Activated CD4-positive, alpha-beta T cell treated with anti-CD3 and anti-CD28 coated beads, Interleukin-2, amount 50 U/mL, for 4 hours (primary cell): ENCODE measurements around the gene ADAMTS12.
"Not testable (repeated sequence)": the region's sequence is repeated elsewhere in the genome, so short reads cannot be mapped to it uniquely, and the experiment has no call there.

Source experiments
- DNase-seq, 2 experiments: peaks; one replicate each; pipeline ENCODE4 v3.0.0-alpha.2; 2020

ADAMTS12 gene

DNA sequence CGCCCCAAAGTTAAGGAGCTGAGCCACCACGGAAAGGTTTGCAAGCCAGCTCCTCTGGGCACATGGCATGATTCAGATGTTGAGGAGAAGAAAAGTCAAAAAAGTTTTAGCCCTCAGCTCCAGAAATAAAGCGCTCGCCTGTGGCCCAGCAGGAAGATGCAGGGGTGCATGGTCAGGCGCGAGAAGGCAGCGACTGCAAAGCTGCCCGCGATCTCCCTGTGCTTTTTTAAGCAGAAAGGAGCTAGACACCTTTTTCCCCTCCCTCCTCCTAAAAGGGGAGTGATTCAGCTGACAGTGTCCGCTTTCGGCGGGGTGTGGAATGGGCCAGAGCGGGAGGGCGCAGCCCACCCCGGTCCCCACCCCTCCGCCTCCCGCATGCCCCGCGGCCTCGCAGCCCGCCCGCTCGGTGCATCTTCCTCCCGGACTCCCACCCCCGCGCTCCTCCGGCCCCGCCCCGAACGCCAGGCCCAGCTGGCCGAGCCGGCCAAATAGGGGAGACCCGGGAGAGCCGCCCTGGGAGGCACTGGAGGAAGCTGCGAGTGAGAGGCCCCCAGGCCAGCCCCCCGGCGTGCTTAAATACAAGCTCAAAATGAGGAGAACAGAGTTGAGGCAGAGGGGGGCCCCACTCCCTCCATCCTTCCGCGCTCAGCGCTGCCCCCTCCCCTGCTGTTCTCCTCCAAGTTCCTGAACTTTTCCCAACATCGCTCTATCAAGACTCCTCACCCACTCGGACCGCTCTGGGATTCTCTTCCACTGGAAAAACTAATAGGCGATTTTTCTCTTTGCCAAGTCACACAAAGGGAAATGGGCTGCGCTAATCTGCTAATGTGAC is at the start of gene ADAMTS12:
TSS of gene ADAMTS12 (minus strand) at position 203 of the 832 bp plus-strand sequence. CDS start at position 69, 134 bp downstream.
- DNase-seq = no peak

GRCh38 chr5:33941090-33941489 is 49.3 kb upstream of the ADAMTS12 start:
- DNase-seq = no peak

DNA sequence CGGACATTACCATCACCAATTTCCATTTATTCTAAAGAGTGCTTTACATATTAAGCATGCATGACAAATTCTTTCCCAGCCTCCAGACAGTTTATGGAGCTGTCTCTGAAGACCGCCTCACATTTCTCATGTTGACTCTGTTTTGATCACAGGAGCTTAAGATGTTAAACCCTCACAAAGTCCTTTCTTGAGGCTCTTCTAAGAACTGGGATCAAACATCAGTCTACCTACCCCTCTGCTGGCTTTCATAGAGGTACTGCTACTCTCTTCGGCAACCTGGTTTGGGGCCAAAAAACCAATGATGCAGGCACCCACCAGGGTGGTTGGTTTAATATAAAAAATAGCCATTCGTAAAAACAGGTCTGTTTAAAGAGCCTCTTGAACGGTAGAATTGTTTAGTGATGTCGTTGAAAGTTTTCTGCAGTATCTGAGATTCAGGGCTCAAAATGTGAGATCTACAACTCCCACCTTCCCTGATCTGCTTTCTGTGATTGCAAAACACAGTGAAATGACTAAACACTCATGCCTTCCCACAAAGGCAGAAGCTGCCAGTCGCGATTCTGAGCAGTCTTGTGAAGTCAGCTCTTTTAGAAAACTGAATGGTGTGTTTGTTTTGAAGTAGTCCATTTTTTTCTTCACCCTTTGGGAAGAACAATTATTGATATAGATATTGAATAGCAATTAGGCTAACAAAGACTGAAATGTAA is 47.9 kb upstream of the ADAMTS12 start:
- DNase-seq = no peak

DNA sequence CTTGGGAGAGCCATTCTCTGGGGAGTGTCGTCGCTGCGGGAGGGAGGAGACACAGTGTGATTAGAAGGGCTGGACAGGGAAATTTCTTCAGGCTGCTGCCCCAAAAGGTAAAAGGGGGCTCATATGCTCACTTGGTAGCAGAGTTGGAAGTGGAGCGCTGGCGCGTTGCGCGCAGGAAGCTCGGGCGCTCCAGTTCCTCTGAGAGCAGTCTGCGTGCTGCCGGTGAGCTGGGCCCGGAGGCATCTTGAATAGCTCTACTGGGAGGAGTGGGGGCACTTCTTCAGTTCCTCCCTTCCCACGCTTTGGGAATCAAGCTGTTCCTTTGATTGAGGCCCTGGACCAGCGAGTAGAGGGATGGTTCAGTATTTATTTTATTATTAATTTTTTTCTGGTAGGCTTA is 47.1 kb upstream of the ADAMTS12 start:
- no peak for DNase-seq

GRCh38 chr5:33938507-33938796 is 46.7 kb upstream of the ADAMTS12 start:
- DNase-seq = no peak

DNA sequence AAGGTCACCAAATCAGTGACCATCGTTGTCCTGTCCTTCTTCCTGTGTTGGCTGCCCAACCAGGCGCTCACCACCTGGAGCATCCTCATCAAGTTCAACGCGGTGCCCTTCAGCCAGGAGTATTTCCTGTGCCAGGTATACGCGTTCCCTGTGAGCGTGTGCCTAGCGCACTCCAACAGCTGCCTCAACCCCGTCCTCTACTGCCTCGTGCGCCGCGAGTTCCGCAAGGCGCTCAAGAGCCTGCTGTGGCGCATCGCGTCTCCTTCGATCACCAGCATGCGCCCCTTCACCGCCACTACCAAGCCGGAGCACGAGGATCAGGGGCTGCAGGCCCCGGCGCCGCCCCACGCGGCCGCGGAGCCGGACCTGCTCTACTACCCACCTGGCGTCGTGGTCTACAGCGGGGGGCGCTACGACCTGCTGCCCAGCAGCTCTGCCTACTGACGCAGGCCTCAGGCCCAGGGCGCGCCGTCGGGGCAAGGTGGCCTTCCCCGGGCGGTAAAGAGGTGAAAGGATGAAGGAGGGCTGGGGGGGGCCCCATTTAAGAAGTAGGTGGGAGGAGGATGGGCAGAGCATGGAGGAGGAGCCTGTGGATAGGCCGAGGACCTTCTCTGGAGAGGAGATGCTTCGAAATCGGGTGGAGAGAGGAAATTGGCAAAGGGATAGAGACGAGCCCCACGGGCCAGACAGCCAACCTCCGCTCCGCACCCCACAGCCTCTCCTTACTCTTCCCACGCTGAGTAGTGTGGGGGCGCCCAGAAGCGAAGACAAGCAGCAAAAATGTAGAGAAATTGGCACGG is 46.1 kb upstream of the ADAMTS12 start:
- no peak for DNase-seq

GRCh38 chr5:33937017-33937706 is 45.4 kb upstream of the ADAMTS12 start:
- no peak for DNase-seq

GRCh38 chr5:33936381-33937016 is 44.7 kb upstream of the ADAMTS12 start, which contains the start of gene RXFP3:
Gene RXFP3 (plus strand): TSS chr5:33936386. CDS start chr5:33936741, 355 bp downstream.
- DNase-seq = no peak

DNA sequence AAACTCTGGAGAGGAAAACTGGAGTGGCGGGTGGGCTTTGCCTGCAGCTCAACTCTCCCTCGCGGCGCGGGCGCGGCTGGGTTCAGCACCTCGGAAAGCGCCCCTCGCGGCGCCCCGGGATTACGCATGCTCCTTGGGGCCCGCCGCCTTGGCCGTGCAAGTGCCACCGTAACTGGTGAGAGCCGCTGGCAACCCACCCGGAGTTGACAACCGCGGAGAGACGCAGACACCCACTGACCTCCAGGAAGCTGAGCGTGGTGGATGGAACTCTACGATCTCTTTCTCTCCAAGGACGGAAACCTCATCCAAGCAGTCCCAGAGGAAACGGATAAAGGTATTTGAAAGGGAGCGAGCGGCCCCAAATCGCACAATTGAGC is 44.2 kb upstream of the ADAMTS12 start:
- peak in 1 of 2 experiments; percentile 3 for DNase-seq

GRCh38 chr5:33934176-33934575 is 42.4 kb upstream of the ADAMTS12 start:
- DNase-seq = no peak

DNA sequence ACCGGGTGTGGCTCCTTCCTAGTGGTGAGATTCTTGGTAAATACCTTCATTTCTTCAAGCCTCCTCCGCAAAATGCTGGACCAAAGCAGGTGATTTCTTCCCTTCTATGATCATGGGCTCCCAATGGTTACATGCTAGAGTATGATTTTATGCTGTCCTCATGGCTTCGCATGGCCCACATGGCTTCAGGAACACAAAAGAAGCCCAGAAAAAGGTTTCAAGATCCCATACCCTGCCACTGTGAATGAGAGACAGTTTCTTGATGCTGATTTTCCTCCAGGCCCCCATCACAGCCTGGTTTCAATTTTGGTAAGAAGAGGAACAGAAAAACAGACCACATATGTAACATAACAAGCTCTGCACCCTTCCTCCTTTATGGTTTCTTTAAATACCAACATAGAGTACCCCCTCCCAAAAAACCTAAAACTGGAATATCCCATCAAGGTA is 42.0 kb upstream of the ADAMTS12 start:
- DNase-seq = no peak

- DNase-seq = no peak
Observed at GRCh38 chr5:33931136-33931535, 39.3 kb upstream of the ADAMTS12 start.

DNA sequence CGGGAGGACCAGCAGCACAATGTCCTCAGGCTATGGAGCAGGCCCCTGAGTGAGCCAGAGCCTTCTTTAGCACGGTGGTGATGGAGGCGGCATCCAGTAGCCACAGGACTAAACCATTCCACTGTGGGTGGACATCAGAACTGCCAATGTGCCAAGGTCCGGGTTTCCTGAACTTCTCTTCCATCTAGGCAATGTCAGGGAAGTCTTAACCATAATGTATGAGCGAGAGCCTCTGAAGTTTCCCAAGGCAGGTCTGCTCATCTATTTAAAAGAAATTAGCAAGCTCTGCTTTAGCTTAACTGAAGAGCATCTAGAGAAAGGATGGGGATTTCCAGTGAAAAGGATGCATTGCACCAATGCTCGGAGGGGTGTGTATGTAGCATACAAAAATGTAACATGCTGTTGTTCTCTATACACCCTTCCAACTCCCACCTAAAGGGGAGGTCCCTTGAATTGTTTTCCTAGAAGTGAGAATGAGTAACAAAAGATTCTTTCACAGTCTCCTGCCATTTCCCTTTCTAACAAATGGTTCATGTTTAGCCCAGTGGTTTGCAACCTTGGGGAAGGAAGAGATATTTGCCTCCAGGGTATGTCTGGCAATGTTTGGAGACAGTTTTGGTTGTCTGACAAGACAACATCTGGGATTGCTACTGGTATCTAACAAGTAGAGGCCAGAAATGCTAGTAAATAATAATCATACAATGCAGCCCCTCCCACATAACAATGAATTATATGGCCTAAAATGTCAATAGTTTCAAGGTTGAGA is 38.3 kb upstream of the ADAMTS12 start:
- no peak for DNase-seq

GRCh38 chr5:33928283-33928682 is 36.5 kb upstream of the ADAMTS12 start:
- no peak for DNase-seq

DNA sequence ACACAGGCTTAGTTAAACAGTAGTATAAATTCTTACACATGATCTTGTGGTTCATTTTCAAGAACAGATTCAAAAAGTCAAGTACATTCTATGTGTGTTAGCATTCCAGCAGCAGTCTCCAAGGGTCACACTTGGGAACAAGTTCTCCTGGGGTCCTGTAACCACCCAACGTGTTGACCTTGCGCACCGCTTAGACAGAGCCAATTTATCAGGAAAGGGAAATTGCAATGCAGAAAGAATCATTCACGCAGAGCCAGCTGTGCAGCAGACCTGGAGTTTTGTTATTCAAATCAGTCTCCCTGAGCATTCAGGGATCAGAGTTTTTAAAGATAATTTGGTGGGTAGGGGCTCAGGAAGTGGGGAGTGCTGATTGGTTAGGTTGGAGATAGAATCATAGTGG is 35.9 kb upstream of the ADAMTS12 start:
- DNase-seq = no peak

GRCh38 chr5:33925278-33925677 is 33.5 kb upstream of the ADAMTS12 start:
- no peak for DNase-seq

GRCh38 chr5:33921002-33921401 is 29.2 kb upstream of the ADAMTS12 start:
- no peak for DNase-seq

DNA sequence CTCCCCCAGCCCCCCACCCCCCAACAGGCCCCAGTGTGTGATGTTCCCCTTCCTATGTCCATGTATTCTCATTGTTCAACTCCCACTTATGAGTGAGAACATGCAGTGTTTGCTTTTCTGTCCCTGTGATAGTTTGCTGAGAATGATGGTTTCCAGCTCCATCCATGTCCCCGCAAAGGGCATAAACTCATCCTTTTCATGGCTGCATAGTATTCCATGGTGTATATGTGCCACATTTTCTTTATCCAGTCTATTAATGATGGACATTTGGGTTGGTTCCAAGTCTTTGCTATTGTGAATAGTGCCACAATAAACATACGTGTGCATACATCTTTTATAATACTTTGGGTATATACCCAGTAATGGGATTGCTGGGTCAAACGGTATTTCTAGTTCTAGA is 23.1 kb upstream of the ADAMTS12 start:
- not testable (repeated sequence) for DNase-seq

- not testable (repeated sequence) for DNase-seq
Observed at GRCh38 chr5:33906248-33906647, 14.5 kb upstream of the ADAMTS12 start.

GRCh38 chr5:33905381-33905780 is 13.6 kb upstream of the ADAMTS12 start:
- no peak for DNase-seq

- DNase-seq = no peak
Observed at GRCh38 chr5:33903118-33903517, 11.3 kb upstream of the ADAMTS12 start.

DNA sequence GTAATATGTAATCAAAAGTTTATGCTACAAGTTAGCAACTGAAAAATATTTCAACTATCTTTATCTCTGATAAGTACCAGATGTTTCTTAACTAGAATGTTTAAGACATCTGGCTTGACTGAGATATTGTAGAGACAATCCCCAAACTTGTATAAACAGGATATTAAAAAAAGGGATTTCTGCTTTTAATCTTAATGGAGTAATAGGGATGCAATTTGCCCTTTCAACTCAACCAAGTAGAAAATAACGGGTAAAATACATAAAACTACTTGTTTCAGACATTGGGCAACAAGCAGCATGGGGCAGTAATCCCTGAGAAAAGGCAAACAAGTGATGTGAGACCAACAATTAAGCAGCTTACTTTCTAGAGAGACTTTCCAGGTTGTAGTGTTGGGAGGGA is 9.4 kb upstream of the ADAMTS12 start:
- DNase-seq = no peak
